Measurements from ENCODE around the gene PIGH.

- TF ChIP-seq CTCF (IDR thresholded peaks at IDR 0.05) (no peak), POLR2A (IDR thresholded peaks at IDR 0.05) (no peak)
These were observed 25.9 kb downstream of the PIGH start for GRCh38 chr14:67574156-67574555.
